NCI-H2107 treated with DMSO at 0.1 percent for 48 hours (cell line): ENCODE measurements around the gene COL1A2.

Experiments used
- DNase-seq: peaks from one replicate; lab custom pipeline; 2025; ENCODE audit not compliant: unreplicated experiment; lab: John Stamatoyannopoulos, UW

Gene COL1A2

GRCh38 chr7:94476251-94476840, 81.7 kb downstream of the COL1A2 start:
- no peak for DNase-seq

DNA sequence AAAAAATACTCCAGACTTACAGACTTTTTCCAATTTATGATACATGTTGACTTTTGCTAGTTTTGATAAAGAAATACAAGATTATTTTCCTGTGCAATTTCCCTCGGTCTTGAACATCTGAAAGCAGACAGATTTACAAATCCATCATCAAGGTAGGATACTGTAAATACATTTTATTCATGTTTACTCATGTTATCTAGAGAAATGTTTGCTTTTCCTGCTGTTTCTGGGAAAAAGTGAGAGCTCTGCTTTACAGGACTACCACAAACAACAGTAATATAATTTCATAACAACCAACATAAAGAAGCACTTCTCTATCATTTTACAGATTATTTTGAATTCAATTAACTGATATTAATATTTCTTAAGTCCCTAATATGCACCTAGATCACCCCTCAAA, 83.2 kb downstream of the COL1A2 start:
- no peak for DNase-seq

- no peak for DNase-seq
These were observed 84.0 kb downstream of the COL1A2 start for GRCh38 chr7:94478648-94479214.
